Measurements from ENCODE around the gene CTTNBP2NL.

DNA sequence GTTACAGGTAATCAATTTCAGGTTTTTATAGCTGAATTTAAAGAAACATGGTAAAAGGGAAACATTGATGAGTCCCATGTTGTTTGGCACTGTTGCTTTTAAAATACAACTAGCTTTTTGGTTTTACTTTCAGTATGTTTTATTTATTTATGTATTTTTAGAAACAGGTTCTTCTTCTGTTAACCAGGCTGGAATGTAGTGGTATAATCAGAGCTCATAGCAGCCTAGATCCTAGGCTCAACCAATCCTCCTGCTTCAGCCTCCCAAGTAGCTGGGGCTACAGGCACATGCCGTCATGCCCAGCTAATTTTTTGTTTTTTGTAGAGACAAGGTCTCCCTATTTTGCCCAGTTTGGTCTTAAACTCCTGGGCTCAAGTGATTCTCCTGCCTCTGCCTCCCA, 50.4 kb downstream of the CTTNBP2NL start:
- TF ChIP-seq, protein P1, sequence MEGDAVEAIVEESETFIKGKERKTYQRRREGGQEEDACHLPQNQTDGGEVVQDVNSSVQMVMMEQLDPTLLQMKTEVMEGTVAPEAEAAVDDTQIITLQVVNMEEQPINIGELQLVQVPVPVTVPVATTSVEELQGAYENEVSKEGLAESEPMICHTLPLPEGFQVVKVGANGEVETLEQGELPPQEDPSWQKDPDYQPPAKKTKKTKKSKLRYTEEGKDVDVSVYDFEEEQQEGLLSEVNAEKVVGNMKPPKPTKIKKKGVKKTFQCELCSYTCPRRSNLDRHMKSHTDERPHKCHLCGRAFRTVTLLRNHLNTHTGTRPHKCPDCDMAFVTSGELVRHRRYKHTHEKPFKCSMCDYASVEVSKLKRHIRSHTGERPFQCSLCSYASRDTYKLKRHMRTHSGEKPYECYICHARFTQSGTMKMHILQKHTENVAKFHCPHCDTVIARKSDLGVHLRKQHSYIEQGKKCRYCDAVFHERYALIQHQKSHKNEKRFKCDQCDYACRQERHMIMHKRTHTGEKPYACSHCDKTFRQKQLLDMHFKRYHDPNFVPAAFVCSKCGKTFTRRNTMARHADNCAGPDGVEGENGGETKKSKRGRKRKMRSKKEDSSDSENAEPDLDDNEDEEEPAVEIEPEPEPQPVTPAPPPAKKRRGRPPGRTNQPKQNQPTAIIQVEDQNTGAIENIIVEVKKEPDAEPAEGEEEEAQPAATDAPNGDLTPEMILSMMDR (IDR thresholded peaks at IDR 0.05) = no peak
- TF ChIP-seq POLR2AphosphoS5 (IDR thresholded peaks at IDR 0.05) (no peak), EP300 (IDR thresholded peaks at IDR 0.05) (no peak), POLR2A (IDR thresholded peaks at IDR 0.05) (no peak)

Measured in gastroesophageal sphincter (tissue), 3 donors.